GM12878 (cell line): ENCODE results near the gene MLF1. TPM values are rescaled to one million over a fixed set of nuclear protein-coding genes. Genes with fewer than 3 reads are reported as not detected.
A peak's percentile ranks its signal among the peaks of the same experiment; 100 is the strongest.

Experiments
- BCL3 ChIP-seq: IDR thresholded peaks from 2 replicates; pipeline ENCODE4 v1.6.1; 2011; ENCODE audit warnings: borderline replicate concordance, low read depth, mild to moderate bottlenecking, moderate library complexity, low read length; ENCODE audit not compliant: insufficient read depth, poor library complexity, severe bottlenecking
- BCLAF1 ChIP-seq: fragments of 450-650 bp; IDR thresholded peaks from 2 replicates; pipeline ENCODE4 v1.6.1; 2017; ENCODE audit warnings: antibody characterized with exemption, mild to moderate bottlenecking, moderate library complexity
- CTCF ChIP-seq, 3 experiments: IDR thresholded peaks in 2 of 3; conservative IDR thresholded peaks in 1 of 3; 2 replicates each; pipeline ENCODE4 v1.5.1; 2011; ENCODE audit warnings: low read depth in 3 of 3, low read length in 3 of 3, mild to moderate bottlenecking in 3 of 3, control low read depth in 2 of 3, moderate library complexity in 2 of 3, inconsistent platforms in 1 of 3, mixed read lengths in 1 of 3; ENCODE audit not compliant: control insufficient read depth in 2 of 3, insufficient read depth in 1 of 3; ENCODE audit errors: extremely low read depth in 1 of 3
- EP300 ChIP-seq, 2 experiments: fragments of 150-350 bp in 1 of 2; IDR thresholded peaks; 2 replicates each; pipeline ENCODE4 v1.6.1; 2011 to 2012; ENCODE audit warnings: low read depth in 2 of 2, low read length in 2 of 2, borderline replicate concordance in 1 of 2, improper control_type of control experiment in 1 of 2, inconsistent platforms in 1 of 2; ENCODE audit not compliant: control insufficient read depth in 1 of 2
- HDAC2 ChIP-seq: fragments of 200-600 bp; sonication (generic); IDR thresholded peaks from 2 replicates; pipeline ENCODE4 v1.6.1; 2017
- IRF3 ChIP-seq: fragments of 450-650 bp; IDR thresholded peaks from 2 replicates; pipeline ENCODE4 v1.6.1; 2014; ENCODE audit warnings: mild to moderate bottlenecking
- NFIC ChIP-seq: IDR thresholded peaks from 2 replicates; pipeline ENCODE4 v1.6.1; 2012; ENCODE audit warnings: low read depth, mild to moderate bottlenecking, inconsistent platforms, low read length, moderate library complexity
- NFYA ChIP-seq: IDR thresholded peaks from 2 replicates; pipeline ENCODE4 v1.6.1; 2011; ENCODE audit warnings: low read depth, mild to moderate bottlenecking, low read length, improper control_type of control experiment, borderline replicate concordance
- POLR2AphosphoS2 ChIP-seq: IDR thresholded peaks from 2 replicates; pipeline ENCODE4 v1.6.1; 2011; ENCODE audit warnings: low read depth, mild to moderate bottlenecking, low read length, improper control_type of control experiment, moderate library complexity
- PRDM15 ChIP-seq: fragments of 450-650 bp; formaldehyde crosslinking; IDR thresholded peaks from 2 replicates; pipeline ENCODE4 v1.4.0; 2020; ENCODE audit warnings: mild to moderate bottlenecking, moderate library complexity
- RB1 ChIP-seq: fragments of 450-650 bp; formaldehyde crosslinking; IDR thresholded peaks from 2 replicates; pipeline ENCODE4 v1.6.1; 2017; ENCODE audit warnings: mild to moderate bottlenecking, borderline replicate concordance
- RFX5 ChIP-seq: IDR thresholded peaks from 2 replicates; pipeline ENCODE4 v1.6.1; 2011; ENCODE audit warnings: low read depth, low read length, improper control_type of control experiment
- STAT3 ChIP-seq: IDR thresholded peaks from 2 replicates; pipeline ENCODE4 v1.6.1; 2011; ENCODE audit warnings: low read depth, low read length, improper control_type of control experiment
- TCF12 ChIP-seq: IDR thresholded peaks from 2 replicates; pipeline ENCODE4 v1.6.1; 2011; ENCODE audit warnings: low read depth, mild to moderate bottlenecking, low read length
- USF1 ChIP-seq: IDR thresholded peaks from 2 replicates; pipeline ENCODE4 v1.6.1; 2011; ENCODE audit warnings: borderline replicate concordance, low read depth, mild to moderate bottlenecking, moderate library complexity, mixed read lengths, low read length; ENCODE audit not compliant: insufficient read depth; ENCODE audit errors: extremely low read length
- ZNF274 ChIP-seq: IDR thresholded peaks from one replicate; pipeline ENCODE4 v1.8.0; 2011; ENCODE audit not compliant: insufficient read length, insufficient read depth
- polyA plus RNA-seq, 11 experiments: library from polyadenylated mRNA; depleted of rRNA in 4 of 11; unstranded in 6 of 11; stranded (reverse) in 5 of 11; fragments of >200 nt; fragmentation: Nextera tagmentation in 4 of 11; fragmentation: Illumina TruSeq in 1 of 11; extraction: Ambion mirVana in 4 of 11; extraction: Trizol in 1 of 11; gene quantifications; 1 replicate in 1 of 11; 2 replicates in 10 of 11; pipeline versions ENCODE4 v1.2.1 to v1.2.3, GENCODE V29; 2011 to 2016; ENCODE audit warnings: inconsistent platforms in 2 of 11, missing spikeins in 2 of 11, low read depth in 1 of 11
- total RNA-seq, 4 experiments: library from RNA; depleted of rRNA in 3 of 4; stranded (reverse); fragments of >200 nt in 3 of 4; fragmentation: Illumina TruSeq in 1 of 4; extraction: Trizol in 1 of 4; gene quantifications; 2 replicates each; pipeline versions ENCODE4 v1.2.1 to v1.2.3, GENCODE V29; 2013 to 2021

Gene MLF1
- total and polyA plus RNA-seq, 10 of the 15 experiments (the other 5 are each of a cell fraction or from before 2014, with no cell fraction given): 0.19 to 0.69 (median 0.40) TPM; not detected in 2

GRCh38 chr3:158570999-158571702 lies at the start of gene MLF1 (continued):
- TF ChIP-seq PRDM15 (CRISPR knock-in tag) (no peak), BCLAF1 (no peak), IRF3 (no peak), ZNF274 (no peak), POLR2AphosphoS2 (no peak), RB1 (no peak), BCL3 (no peak), EP300 (IDR thresholded peaks at IDR 0.05; ENCODE audit: borderline replicate concordance in 1 of 2, control insufficient read depth in 1 of 2, low read depth in 2 of 2, low read length in 2 of 2) (no peak), USF1 (peak; percentile 67), HDAC2 (no peak), TCF12 (no peak), STAT3 (no peak), NFYA (no peak), RFX5 (peak; percentile 74; the same call in 1 of the 2 replicates), CTCF (IDR thresholded peaks at IDR 0.05 in 2 of 3, conservative IDR thresholded peaks at IDR 0.05 in 1 of 3; ENCODE audit: control insufficient read depth in 2 of 3, extremely low read depth in 1 of 3, insufficient read depth in 1 of 3, low read depth in 3 of 3, low read length in 3 of 3) (no peak), NFIC (no peak)
